NCI-H1436 treated with DMSO at 0.1 percent for 48 hours (cell line): ENCODE data around the gene RASGRF2.

ENCODE experiments used
- DNase-seq: peaks from one replicate; lab custom pipeline; 2025; lab: John Stamatoyannopoulos, UW

The RASGRF2 gene, protein sequence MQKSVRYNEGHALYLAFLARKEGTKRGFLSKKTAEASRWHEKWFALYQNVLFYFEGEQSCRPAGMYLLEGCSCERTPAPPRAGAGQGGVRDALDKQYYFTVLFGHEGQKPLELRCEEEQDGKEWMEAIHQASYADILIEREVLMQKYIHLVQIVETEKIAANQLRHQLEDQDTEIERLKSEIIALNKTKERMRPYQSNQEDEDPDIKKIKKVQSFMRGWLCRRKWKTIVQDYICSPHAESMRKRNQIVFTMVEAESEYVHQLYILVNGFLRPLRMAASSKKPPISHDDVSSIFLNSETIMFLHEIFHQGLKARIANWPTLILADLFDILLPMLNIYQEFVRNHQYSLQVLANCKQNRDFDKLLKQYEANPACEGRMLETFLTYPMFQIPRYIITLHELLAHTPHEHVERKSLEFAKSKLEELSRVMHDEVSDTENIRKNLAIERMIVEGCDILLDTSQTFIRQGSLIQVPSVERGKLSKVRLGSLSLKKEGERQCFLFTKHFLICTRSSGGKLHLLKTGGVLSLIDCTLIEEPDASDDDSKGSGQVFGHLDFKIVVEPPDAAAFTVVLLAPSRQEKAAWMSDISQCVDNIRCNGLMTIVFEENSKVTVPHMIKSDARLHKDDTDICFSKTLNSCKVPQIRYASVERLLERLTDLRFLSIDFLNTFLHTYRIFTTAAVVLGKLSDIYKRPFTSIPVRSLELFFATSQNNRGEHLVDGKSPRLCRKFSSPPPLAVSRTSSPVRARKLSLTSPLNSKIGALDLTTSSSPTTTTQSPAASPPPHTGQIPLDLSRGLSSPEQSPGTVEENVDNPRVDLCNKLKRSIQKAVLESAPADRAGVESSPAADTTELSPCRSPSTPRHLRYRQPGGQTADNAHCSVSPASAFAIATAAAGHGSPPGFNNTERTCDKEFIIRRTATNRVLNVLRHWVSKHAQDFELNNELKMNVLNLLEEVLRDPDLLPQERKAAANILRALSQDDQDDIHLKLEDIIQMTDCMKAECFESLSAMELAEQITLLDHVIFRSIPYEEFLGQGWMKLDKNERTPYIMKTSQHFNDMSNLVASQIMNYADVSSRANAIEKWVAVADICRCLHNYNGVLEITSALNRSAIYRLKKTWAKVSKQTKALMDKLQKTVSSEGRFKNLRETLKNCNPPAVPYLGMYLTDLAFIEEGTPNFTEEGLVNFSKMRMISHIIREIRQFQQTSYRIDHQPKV (N-terminal part only)

DNA sequence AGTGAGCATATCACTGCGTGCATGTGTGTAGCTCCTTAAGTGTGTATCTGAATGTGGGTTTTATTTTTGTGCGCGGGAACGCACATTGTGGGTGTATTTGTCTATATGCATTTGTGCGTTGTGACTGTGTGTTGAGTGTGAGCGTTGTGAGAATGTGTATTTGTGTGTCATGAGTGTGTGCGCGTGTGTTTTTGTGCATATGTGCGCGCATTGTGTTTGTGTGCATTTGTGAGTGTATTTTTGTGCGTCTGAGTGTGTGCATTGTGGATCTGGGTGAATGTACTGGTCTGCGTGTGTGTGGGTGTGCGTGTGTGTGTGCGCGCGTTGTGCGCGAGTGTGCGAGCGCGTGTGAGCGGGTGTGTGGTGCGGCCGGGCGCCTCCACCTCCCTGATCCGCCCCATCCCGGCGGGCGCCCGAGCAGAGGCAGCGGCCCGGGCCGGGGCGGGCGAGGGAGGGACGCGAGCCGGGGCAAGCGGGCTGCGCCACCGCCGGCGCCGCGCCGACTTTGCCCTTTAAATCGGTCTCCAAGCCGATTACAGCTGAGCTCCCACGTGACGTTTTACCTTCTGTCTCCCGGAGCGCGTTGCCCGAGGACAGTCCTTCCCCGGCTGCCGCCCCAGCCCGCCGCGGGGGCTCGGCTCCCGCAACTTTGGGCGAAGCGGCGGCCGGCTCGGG, at the start of gene RASGRF2:
Gene RASGRF2 (plus strand): TSS at position 596 of the 675 bp plus-strand sequence. CDS start 376 bp downstream, outside the sequence.
- DNase-seq: no peak

DNA sequence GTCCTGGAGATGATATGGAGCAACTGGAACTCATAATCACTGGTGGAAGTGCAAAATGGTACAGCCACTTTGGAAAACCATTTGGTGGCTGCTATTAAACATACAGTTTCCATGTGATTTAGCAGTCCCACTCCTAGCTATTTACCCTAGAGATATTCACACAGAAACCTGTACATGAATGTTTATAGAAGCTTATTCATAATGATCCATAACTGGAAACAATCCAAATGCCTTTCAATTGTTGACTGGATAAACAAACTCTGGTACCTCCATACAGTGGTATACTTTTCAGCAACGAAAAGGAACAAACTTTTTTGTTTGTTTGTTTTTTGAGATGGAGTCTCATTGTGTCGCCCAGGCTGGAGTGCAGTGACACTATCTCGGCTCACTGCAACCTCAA, 47.7 kb upstream of the RASGRF2 start:
- DNase-seq: no peak

DNA sequence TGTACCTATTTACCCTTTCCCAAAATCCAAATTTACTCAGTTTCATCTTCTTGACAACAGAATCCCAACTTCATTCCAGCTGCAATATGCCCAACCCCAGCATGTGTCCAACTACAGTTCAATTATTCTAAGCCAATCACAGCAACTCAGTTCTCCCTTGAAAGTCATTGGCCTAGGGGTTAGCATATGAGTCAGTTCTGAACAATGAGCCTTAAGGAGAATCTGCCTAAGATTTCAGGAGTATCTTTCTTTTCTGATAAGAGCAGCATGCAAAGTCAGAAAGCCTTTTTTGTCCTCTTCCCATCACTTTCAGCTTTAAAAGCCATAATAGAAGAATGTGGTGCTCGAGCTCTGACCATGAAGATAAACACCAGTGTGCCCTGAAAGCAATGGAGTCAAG, 44.4 kb upstream of the RASGRF2 start:
- DNase-seq: no peak

DNA sequence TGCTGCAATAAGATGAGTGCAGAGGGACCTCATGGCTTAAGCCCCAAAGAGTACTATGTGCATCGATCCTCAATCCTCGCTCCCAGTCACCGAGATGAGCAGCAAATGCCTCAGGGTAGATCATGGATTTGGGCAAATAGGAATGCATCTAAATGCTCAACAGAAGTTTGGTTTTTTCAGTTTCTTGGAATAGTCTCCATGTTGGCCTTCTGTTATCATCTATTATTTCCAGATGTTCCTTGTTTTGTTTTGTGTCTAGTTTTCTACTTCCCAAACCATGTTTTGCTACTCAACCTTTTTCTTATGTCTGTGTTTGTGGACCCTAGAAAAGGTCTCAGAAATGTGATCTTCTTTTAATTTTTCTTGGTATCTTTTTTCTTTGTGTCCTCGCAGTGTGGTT, 43.5 kb upstream of the RASGRF2 start:
- no peak for DNase-seq

DNA sequence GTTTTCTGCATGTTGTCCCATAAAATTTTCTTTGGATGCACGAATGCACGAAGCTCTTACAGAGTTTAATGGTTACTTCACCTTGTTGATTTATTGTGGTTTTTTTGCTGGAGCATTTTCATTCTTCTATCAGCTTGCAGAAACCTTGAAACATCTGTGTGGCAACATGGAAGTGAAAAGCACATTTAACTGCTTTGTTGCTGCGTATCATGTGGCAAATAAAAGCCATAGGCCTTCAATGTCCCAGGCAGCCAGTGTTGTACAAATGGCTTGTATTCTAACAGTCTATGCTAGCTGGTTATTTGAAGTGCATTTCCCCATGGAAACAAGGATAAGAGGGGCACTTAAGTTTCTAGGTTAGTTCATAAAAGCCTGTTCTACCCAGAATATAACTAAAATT, 42.5 kb upstream of the RASGRF2 start:
- DNase-seq: no peak

DNA sequence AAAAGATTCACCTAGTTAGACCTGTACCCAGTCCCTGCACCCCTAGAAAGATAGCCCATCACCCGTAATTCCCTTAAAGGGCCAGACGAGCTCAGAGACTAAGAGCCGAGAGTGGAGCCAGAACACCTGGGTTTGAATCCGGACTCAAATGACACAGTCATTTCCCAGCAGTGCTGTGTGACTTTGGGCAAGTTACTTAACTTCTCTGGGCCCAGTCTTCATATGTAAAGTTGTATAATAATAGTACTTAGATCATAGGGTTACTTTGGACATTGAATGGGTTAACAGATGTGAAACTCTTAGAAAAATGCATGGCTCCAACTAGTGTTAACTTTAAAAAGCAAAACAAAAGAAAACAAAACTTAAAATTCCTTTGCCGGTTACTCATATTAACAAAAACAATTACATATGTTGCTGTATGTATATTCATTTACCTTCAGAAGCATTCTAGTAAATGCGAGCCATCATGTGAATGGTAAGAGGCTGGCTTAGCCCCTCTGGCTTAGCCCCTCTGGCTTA, 40.4 kb upstream of the RASGRF2 start:
- no peak for DNase-seq

DNA sequence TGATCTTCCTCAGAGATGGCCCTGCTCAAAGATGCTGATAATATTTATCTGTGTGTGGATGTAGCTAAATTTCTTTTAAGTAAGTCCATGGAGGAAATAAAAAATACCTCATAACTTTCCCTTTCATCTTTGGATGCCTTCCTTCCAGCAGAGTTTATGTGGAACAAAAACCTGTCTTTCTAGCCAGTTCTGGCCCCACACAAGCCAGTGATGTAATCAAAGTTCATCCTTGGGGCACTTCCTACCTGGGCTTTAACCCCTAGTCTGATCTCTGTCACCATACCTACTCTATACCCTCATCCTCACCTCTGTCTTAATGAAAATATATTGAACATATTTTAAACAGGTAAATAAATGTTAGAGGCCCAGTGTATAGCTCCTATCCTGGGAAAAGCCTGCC, 39.8 kb upstream of the RASGRF2 start:
- no peak for DNase-seq

DNA sequence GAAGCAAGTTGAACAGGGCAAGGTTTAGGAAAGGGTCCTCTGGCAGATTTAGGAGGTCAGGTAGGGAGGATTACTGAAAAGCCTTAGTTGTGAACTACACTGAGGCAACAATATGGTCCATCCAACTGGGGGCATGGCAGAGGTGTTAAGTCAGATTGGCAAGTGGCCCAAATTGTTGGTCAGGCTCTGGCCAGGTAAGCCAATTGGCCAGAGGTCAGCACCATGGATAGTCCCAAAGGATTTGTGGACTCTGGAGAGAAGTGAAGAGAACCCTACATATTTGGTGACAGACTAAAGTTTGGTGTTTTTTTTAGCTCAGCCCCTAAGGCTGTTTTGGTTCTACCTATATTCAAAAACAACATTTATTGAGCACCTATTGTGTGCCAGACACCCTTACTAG, 39.1 kb upstream of the RASGRF2 start:
- no peak for DNase-seq

DNA sequence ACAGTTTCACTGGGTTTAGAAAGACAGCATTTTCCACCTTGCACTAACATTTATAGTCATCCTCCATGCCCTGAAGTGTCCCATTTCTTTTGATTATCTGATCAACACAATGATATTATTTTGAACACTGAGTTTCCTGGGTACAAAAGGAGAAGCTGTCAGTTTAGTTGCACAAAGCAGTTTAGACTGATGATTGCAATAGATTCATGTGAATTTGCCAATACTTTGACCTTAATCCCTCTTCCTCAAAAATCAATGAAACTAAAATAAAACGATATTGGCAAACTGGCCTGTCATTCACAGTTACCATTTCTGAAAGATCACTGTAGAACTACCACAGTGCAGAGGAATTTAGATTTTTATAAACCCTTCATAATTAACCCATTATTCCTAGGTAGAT, 34.2 kb upstream of the RASGRF2 start:
- no peak for DNase-seq

DNA sequence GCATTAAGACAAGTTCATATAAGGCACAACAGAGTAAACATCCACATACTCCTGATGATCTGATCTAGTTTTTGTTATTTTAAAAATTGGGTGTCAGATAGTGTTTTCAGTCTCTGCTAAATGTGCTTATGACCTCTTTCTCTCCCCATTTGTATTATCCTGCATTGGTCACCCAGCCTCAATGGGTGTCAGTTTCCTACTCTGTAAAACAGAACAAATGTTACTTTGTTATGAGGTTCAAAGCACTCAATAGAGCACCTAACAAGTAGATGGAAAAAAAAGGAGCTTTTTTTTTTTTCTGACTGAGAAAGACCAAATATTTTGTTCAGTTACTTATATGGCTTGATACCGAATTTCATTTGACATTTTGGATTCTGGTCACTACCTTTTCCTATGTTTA, 33.6 kb upstream of the RASGRF2 start:
- no peak for DNase-seq

DNA sequence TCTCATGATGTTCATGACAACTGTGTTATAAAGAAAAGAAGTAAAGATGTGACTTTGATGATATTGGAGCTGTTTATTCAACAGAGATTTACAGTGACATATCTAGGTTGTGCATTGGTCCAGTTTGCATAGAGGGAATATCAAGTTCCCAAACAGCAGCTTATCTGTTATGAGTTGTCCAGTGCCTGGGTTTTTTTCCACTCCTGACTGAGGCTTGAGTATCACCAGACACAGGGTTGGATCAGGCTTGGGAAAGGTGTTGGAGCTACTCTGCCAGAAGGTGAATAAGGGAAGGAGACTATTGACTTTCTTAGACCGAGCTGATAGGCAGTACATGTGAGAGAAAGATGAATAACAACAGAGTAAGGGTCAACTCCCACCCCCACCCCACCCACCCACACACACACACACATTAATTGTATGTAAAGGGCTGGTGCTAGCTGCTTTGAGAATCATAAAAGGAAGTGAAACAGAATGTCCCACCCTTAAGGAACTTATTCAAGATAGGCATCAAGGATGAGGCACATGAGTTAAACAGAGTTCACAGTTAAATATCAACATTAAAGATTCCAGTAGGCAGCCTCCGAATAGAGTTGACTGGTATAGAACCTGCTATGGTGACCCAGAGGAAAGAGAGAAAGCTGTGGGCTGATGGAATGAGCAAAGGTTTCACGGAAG, 33.0 kb upstream of the RASGRF2 start:
- no peak for DNase-seq

DNA sequence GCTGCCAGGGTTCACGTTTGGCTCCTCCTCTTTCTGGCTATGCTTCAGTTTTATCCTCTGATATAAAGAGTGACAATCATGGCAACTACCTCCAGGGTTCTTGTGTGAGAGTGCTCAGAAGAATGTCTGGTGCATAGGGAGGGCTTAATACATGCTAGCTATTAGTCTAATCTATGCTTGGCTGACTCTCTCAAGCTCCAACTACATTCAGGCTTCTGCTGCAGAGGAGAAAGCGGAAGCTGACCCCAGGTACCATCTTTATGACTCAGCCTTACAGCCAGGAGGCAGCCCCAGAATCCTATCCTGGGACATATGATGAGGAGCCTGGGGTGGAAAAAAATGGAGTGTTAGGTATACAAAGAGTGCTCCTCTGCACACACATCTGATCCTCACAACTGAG, 32.1 kb upstream of the RASGRF2 start:
- no peak for DNase-seq

DNA sequence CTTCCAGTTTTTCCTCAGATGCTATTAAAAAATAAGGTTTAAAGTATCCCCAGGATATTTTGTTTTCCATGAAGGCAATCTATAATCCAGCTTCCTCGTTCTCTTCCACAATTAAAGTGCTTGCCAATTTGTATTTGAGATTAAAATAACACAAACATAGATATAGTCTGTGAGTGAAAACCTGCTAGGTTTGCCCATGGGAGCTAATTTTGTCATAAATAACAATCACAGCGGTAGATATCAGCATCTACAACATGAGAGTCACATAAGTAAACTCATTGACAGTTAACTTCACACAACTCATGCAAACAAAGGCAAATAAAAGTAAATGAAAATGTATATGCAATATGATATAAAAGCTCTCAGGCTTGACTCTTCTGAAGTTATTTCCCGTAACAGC, 29.2 kb upstream of the RASGRF2 start:
- DNase-seq: no peak

DNA sequence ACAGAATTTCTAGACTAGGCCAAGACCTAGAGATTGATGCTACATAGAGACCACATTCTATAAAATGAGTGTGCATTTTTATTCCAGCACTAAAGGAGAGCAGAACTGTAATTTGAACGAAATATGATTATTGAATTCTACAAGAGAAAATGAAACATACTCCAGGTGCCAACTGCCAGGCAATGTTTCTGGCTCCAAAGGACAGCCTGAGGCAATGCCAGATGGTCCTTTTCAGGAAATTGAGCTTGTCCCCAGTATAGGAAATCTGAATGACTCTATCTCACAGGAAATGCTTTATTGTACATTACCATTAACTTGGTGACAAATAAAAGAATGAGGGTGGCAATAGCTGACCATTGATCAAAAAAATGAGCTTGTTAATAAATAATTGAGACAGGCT, 28.8 kb upstream of the RASGRF2 start:
- DNase-seq: no peak

DNA sequence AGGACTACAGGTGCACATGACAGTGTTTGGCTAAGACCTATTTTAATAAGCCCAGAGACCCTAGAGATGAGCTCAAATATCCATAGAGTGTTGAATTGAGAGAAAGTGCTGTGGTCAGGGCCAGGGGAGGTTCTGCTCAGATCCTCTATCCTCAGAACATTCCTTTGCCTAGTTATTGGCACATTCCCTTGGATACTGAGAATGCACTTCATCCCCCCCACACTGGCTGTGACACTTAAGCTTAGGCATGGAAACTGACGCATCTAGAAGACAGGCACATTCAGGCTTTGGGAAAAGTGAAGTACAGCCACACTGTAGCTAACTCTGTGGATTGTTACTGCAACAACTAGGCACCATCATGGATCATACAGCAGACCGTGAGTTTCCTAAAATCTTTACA, 27.1 kb upstream of the RASGRF2 start:
- no peak for DNase-seq

DNA sequence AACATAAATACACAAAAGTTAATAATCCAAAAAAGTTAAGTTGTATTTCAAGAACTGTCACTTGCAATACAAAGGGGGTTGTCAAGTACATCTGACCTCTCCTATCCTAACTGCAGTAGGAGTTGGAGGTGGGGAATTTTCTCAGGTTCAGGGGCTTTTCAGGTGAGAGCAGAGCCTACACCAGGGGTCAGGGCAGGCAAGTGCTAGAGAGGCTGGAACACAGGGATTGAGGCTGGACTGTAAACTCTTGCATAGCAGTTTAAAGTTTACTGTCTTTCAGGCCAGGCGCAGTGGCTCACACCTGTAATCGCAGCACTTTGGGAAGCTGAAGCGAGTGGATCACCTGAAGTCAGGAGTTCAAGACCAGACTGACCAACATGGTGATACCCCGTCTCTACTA, 25.4 kb upstream of the RASGRF2 start:
- DNase-seq: no peak

DNA sequence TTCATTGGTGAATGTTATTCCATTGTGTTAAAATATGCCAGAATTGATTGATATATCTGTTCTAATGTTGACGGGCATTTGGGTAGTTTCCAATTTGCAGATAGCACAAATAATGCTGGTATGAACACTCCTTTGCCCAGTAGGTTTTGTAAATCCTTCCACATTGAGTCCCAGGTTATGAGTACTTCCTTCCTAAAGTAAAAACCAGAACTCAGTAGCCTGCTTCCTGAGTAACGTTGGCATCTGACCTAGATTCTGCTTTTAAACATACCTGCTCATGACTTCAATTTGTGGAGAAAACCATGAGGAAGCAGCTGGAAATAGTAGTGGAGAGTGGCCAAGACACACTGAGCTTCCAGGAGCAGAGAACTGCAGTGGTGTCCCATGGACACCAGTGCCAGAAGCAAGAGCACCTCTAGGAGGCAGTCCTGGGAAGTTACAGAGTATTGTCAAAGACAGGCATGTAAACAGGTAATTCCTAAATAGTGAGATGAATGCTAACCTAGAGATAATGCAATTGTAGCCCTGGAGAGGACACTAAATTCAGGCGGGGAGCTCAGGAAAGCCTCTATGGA, 24.3 kb upstream of the RASGRF2 start:
- no peak for DNase-seq

DNA sequence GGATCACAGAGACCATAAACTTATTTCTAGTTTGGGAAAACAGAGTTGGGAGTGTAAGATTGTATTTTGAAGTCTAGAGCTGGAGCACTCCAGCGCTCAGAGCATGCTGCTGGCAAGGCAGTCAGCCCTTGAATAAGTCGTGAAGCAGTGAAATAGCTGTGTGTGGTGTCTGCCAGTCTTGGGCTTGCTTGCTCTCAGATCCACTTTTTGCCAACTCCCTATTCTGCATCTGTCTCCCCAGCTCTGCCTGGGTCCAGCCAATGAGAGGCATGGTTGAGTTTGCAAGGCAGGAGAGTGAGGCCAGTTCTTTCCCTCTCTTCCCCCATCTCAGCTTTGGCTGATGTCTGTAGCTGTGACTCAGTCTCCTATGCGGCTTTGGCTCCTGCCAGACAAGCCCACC, 23.3 kb upstream of the RASGRF2 start:
- DNase-seq: no peak

DNA sequence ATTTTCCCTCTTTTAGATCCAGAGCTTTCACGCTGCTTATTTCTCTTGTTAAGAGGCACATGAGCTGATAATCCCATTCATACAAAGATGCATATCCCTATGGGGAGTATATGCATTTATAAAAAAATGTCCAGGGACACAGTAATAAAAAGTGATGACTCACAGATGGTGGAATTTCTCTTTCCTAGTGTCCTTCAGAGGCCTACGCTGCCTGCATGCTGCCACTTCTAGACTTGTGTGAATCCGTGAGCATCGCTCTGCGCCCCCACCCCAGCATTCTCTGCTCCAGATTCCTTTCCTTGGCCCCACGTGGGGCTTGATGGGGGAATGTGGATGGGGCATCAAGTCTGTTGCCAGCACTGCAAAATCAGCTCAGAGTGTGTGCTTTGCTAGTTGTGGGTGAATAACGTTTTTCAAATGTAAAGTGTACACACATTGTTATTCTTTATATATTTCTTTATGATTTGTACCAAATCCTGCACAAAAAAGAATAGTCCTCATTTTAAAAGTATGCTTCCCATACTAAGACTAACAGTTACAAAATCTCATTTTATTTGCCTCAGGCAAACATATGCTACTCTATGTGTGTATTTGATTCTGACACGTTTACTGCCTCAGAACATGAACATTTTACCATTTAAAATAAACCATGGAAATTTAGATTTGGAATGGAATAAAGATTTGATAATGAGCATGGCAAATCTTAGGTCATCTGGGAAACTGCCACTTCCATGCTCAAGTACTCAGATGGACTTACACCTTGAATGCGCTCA, 22.4 kb upstream of the RASGRF2 start:
- DNase-seq: no peak

DNA sequence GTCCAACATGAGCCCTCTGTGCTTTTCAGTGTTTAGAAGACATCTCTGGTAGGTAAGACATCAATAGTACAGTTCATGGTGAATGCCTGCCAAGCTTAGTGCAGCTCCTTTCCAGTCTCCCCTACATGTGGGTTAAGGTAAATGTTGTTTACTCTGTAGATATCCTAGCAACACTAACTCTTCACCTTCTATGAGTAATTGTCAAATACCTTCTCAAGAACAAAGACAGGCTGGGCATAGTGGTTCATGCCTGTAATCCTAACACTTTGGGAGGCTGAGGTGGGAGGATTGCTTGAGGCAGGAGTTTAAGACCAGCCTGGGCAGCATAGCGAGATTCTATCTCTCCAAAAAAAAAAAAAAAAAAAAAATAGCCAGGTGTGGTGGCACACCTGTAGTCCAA, 18.7 kb upstream of the RASGRF2 start:
- no peak for DNase-seq
